ENCODE results near the gene FBXW11.

GRCh38 chr5:171954721-171955120 lies 51.7 kb downstream of the FBXW11 start:
- TF ChIP-seq REST (IDR thresholded peaks at IDR 0.05; ENCODE audit: insufficient replicate concordance, low read depth): no peak
- no peak for TF ChIP-seq CTCF (IDR thresholded peaks at IDR 0.05; ENCODE audit: insufficient read depth, low read length)
- no peak for TF ChIP-seq POLR2AphosphoS5 (IDR thresholded peaks at IDR 0.05; ENCODE audit: low read depth)
- no peak for TF ChIP-seq GABPA (IDR thresholded peaks at IDR 0.05; ENCODE audit: low read depth)
